LHCN-M2 (cell line): Measurements from ENCODE around the gene C2orf80. TPM values are rescaled to one million over a fixed set of nuclear protein-coding genes. Genes with fewer than 3 reads are reported as not detected.
"Not testable (repeated sequence)": the region's sequence is repeated elsewhere in the genome, so short reads cannot be mapped to it uniquely, and the experiment has no call there.

ENCODE experiments used
- DNase-seq: peaks from one replicate; pipeline ENCODE4 v3.0.0-alpha.2; 2012; ENCODE audit warnings: low read depth
- polyA plus RNA-seq: library from polyadenylated mRNA; unstranded; fragments of >200 nt; gene quantifications from one replicate; pipeline ENCODE4 v1.2.1, GENCODE V29; 2012; ENCODE audit warnings: missing spikeins
- total RNA-seq: library from RNA; depleted of rRNA; stranded (reverse); fragments of >200 nt; gene quantifications from 2 replicates; pipeline ENCODE4 v1.2.3, GENCODE V29; 2014; rRNA removed

Gene C2orf80
- not detected in 2 replicates for total RNA-seq
- not detected for polyA plus RNA-seq

DNA sequence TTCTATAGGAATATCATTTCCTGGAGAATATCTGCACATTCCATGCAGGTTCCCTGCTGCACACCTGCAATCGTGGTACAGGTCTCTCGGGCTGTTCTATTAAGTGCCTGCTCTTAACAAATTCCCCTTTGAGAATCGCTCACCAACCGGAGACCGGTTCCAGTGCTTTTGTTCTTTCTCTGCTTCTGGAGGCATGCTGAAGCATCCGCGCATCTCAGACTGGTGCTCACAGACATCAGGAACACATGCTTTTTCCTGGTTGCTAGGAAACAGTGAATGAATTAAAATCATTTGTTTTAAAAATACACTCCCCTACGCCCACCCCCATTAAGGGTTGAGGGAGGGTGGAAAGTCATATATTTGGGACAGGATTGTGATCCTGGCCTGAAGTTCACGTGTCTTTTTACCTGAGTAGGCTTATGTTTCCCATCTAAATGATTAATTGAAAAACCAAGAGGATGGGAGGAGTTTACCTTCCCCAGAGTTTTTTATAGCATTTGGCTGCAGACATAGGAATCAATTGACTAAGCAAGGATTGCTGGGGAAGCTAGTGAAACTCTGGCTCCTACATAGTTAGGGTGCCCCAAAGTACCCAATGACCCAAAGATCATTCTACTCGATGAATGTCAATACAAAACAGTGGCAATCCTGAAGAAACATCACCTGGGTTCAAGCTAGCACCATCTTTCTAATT, at the start of gene C2orf80:
C2orf80 (minus strand) TSS at position 221 of the 694 bp plus-strand sequence. CDS start 3,044 bp downstream, outside the sequence.
- no peak for DNase-seq

DNA sequence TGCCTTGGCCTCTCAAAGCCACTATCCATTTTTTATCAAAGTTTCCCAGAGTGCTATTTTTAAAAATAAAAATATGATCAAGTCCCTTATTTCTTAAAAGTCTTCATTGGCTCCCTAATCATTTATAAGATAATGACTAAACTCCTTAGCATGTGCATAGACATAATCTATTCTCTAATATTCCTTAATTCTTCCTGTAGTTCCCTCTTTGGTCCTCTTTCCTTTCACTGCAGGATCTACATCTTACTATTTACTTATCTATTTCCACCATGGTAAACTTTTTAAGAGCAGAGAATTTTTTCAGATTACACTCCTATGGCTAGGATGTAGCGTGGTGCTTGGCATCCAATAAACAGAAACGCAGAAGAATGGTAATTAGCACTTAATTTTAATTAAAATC, 46.0 kb upstream of the C2orf80 start:
- DNase-seq = no peak

DNA sequence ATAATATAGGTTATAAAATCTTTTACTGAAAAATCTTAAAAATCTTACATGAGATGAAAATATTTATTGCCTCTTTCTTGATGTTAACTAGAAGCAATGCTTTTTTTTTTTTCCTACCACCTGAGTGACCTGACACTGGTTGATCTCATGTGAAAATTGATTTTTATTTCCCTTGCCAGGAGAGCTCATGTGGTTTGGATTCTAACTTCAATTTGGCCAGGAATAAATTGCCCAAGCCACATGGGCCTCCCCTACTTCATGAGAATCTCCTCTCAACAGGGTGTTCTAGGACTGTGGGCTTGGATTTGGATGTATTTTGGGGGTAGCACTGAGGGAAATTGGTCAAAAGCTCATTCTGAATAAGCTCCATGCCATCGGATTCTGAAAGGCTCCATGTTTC, 45.0 kb upstream of the C2orf80 start:
- DNase-seq = no peak

DNA sequence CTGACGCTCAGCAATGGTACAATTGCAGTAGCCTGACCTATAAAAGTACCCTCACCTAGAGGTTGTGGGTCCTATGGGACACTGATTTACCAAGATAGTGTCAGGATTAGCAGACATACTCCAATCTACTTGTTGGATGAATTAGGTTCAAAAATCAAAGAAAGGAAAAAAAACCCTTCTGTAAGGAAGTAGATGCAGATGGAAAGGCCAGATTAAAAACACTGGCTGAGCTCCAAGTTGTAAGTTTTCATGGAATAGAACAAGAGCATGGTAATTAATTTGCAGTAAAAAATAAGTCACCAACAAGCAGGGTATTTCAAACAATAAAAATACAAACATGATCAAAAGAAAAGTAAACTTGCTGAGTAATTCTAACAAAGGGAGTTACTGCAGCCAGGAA, 38.6 kb upstream of the C2orf80 start:
- DNase-seq = no peak

DNA sequence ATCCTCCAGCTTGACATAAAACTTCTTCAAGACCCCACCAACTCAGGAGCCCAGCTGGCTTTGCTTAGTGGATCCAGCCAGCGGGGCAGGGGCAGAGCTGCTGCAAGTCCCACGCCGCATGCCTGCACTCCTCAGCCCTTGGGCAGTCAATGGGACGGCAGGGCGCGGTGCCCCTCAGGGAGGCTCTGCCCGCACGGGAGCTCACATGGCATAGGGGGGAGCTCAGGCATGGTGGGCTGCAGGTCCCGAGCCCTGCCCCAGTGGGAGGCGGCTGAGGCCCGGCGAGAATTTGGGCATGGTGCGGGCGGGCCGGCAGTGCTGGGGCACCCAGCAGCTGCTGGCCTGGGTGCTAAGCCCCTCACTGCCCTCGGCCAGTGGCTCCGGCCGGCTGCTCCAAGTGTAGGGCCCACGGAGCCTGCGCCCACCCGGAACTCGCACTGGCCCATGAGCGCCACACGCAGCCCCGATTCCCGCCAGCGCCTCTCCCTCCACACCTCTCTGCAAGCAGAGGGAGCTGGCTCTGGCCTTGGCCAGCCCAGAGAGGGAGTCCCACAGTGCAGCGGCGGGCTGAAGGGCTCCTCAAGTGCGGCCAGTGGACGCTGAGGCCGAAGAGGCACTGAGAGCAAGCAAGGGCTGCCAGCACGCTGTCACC, 37.9 kb upstream of the C2orf80 start:
- no peak for DNase-seq

DNA sequence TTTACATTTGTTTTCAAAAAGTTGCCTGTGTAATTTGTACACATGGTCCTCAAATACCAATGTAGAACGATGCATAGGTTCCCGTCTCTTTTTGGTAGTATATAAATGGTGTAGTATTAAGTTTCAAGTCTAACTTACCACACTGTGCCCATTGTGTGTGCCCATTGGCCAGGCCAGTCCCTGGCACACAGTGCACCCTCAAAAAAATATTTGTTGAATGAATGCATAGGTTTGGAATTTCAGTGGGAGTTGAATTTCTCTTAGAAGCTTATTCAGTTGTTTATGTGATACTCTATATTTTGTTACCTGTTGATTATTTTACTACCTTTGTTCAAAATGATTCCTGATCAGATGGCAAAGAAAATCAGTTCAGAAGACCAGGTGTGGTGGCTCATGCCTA, 35.0 kb upstream of the C2orf80 start:
- DNase-seq = peak; percentile 34

GRCh38 chr2:208222351-208222750, 32.5 kb upstream of the C2orf80 start:
- peak; percentile 70 for DNase-seq

GRCh38 chr2:208221873-208222272, 32.0 kb upstream of the C2orf80 start:
- not testable (repeated sequence) for DNase-seq

DNA sequence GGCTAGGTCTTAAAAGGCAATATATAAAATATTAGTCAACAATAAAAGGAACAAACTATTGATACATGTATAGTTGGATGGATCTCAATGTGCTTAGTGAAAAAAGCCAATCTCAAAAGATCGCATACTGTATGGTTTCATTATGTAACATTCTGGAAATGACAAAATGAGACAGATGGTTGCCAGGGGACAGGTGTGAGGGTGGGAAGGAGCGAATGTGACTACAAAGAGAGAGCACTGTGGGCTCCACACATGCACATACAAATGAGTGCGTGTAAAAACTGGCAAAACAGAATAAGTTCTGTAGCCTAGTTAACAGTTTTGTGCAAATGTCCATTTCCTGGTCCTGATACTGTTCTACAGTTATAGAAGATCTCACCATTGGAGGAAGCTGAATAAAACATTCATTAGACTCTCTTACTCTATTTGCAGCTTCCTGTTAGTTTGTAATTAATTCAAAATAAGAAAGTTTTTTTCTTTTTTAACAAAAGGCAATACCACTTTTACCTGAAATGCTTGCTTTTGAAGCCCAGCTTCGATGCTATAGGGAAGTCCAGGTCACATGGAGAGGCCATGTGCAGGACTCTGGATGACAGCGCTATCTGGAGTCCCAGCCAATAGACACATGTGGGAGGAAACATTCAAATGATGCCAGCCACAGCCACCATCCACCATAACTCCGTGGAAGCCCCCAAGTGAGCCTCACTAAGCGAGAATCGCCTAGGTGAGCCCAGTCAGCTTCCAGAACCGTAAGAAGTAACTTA, 21.0 kb upstream of the C2orf80 start:
- peak; percentile 6 for DNase-seq

DNA sequence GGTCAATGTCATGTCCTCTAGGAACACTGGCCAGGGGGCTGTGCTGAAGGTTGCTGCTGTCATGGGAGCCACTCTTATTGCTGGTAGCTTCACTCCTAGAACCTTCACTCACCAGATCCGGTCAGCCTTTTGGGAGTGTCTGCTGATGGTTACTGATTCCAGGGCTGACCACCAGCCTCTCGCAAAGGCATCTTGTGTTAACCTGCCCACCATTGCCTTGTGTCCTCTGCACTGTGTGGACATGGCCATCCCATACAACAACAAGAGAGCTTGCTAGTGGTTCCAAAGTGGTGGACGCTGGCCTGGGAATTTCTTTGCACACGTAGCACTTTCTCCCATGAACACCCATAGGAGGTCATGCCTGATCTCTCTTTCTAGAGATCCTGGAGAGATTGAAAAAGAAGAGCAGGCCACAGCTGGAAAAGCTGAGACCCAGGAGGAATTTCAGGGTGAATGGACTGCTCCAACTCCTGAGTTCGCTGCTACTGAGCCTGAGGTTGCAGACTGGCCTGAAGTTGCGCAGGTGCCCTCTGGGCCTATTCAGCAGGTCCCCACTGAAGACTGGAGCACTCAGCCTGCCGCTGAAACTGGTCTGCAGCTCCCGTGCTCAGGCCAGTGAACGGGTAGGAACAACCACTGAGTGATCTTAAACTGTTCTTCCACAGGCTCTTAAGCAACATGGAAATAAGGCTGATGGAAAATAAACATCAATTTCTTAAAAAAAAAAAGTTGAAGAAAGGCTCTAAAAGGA, 18.7 kb upstream of the C2orf80 start:
- DNase-seq = no peak

DNA sequence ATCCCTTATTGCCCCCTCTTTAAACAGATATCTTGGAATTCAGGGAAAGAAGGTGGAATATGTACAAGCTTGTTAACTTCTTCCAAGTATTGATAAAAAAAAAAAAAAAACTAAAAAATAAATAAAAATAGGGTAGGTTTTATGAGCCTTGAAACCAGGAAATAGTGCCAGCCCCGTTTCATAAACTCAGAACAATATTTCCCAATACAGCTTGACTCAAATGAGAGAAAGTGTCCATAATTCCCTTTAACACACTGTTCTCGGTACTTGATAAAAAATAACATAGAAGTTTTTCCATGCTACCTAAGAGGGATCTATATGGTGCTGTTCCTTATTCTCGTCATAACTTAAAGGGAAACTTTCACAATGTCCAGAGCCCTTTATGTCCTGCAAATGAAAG, 17.9 kb upstream of the C2orf80 start:
- DNase-seq = no peak

DNA sequence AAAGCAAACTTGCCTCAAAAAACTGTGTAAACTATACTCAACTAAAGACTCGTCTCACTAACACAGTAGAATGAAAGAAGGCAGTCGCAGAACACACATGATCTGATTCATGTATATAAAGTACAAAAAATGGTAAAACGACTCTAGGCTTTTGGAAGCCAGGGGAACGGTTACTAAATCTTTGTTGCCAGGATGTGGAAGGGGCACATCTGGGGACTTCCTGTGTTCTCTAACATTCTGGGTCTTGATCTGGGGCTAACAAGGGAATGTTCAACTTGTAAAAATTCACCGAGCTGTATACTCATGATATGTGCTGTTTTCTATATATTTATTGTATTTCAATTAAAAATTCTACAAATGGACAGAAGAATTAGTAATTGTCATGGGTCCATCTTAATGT, 14.3 kb upstream of the C2orf80 start:
- DNase-seq = no peak

GRCh38 chr2:208195531-208195930, 5.7 kb upstream of the C2orf80 start:
- no peak for DNase-seq

DNA sequence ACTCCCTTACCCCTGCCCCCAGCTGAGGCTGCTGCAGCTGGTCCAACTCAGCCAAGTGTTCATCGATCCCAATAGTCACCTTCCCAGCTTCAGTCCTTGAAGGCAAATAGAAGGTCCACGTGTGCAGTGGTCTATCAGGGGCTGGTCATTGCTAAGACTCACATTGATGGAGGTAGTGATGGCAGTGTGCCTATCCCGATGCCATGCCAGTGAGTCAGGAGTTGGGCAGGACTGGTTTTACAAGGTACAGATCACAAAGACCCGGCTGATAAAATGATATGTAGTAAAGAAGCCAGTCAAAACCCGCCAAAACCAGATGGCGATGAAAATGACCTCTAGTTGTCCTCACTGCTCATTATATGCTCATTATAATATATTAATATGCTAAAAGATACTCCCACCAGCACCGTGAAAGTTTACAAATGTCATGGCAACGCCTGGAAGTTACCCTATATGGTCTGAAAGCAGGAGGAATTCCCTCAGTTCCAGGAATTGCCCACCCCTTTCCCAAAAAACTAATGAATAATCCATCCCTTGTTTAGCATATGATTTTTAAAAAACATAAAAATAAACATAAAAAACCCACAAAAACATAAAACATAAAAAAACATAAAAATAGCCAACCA, 2.9 kb upstream of the C2orf80 start:
- DNase-seq = no peak

- no peak for DNase-seq
Observed at GRCh38 chr2:208189069-208189809, 591 bp downstream of the C2orf80 start.

GRCh38 chr2:208186893-208187292, 2.9 kb downstream of the C2orf80 start:
- DNase-seq = no peak

GRCh38 chr2:208186465-208186864, 3.4 kb downstream of the C2orf80 start:
- no peak for DNase-seq

DNA sequence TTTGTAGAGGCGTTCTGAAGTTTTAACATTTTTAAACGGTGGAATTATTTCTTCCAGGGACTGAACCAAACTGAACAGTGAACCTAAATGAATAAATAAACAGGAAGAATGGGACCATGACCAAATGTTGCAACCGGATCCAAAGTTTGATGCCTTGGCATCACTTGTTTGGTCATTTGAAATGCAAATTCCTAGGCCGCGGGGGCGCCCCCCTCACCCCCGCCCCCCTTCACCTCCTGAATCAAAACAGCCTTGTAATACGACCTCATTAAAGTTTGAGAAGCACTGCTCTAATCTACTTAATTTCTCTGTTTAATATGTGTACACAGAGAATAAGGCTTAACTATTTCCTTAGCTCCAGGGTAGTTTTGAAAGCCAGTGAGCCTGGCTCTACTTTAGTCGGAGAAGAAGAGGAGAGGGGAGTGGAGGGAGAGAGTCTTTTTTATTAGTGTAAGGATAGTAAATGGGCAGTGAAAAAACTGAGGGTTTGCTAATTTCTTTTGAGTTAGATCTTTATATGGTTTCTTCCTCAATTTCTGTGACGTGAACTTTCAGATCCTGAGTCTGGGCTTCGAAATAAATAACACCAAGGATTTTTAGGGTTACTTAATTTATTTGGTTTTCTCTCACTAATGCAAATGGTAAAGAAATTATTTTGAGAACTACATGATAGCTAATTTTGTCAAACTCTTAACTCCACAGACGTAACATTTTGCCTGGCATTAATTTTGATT, 5.7 kb downstream of the C2orf80 start:
- no peak for DNase-seq

- DNase-seq = no peak
Observed at GRCh38 chr2:208183526-208183925, 6.3 kb downstream of the C2orf80 start.

- no peak for DNase-seq
Observed at GRCh38 chr2:208182835-208183234, 7.0 kb downstream of the C2orf80 start.
